Measurements from ENCODE around the gene IGFBP7.

The IGFBP7 gene

DNA sequence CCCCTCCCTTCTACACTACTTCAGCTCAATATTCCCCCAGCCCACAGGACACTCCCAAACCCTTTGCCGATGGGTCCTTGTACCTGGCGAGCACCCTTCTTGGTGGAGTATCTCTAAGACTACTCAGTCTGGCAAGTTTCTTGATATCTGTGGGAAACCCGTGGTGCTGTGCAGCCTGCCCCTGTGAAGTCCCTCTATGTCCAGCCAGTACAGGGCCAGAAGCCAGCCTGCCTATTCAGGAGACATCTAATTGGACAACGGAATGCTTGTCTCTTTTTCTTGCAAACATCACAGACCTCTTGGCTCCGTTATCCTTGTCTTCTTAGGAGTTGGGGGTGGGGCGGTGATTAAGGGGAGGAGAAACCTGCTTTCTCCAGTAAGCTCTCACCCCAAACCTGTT is 3.7 kb upstream of the IGFBP7 start:
- in situ Hi-C loops (cut with HindIII; ENCODE audit: low sequenced_read_pairs) = no loop called here
- TF ChIP-seq, protein P1, sequence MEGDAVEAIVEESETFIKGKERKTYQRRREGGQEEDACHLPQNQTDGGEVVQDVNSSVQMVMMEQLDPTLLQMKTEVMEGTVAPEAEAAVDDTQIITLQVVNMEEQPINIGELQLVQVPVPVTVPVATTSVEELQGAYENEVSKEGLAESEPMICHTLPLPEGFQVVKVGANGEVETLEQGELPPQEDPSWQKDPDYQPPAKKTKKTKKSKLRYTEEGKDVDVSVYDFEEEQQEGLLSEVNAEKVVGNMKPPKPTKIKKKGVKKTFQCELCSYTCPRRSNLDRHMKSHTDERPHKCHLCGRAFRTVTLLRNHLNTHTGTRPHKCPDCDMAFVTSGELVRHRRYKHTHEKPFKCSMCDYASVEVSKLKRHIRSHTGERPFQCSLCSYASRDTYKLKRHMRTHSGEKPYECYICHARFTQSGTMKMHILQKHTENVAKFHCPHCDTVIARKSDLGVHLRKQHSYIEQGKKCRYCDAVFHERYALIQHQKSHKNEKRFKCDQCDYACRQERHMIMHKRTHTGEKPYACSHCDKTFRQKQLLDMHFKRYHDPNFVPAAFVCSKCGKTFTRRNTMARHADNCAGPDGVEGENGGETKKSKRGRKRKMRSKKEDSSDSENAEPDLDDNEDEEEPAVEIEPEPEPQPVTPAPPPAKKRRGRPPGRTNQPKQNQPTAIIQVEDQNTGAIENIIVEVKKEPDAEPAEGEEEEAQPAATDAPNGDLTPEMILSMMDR (IDR thresholded peaks at IDR 0.05; ENCODE audit: low read depth, low read length) = no peak
- no peak for DNase-seq (ENCODE audit: low read depth, low spot score)
- H3K4me3 ChIP-seq (ENCODE audit: low read depth, low read length) = no peak overlapping the region

- in situ Hi-C loops (cut with HindIII; ENCODE audit: low sequenced_read_pairs) = no loop called here
- peak; percentile 83 for DNase-seq (ENCODE audit: low read depth, low spot score)
- TF ChIP-seq, protein P1 (IDR thresholded peaks at IDR 0.05; ENCODE audit: low read depth, low read length) = no peak
- H3K4me3 ChIP-seq (ENCODE audit: low read depth, low read length) = peak overlapping the region; percentile 33
These were observed 691 bp upstream of the IGFBP7 start for GRCh38 chr4:57110640-57111511.

- in situ Hi-C loops (cut with HindIII; ENCODE audit: low sequenced_read_pairs) = no loop called here
- peak overlapping the region; percentile 71 for H3K4me3 ChIP-seq (ENCODE audit: low read depth, low read length)
- no peak for DNase-seq (ENCODE audit: low read depth, low spot score)
- TF ChIP-seq, protein P1 (IDR thresholded peaks at IDR 0.05; ENCODE audit: low read depth, low read length) = no peak
These were observed 756 bp downstream of the IGFBP7 start for GRCh38 chr4:57109411-57109846.

GRCh38 chr4:57106181-57106580 is 4.0 kb downstream of the IGFBP7 start:
- H3K4me3 ChIP-seq (ENCODE audit: low read depth, low read length) = no peak overlapping the region
- TF ChIP-seq, protein P1 (IDR thresholded peaks at IDR 0.05; ENCODE audit: low read depth, low read length) = no peak
- DNase-seq (ENCODE audit: low read depth, low spot score) = no peak
- in situ Hi-C loops (cut with HindIII; ENCODE audit: low sequenced_read_pairs) = no loop called here

DNA sequence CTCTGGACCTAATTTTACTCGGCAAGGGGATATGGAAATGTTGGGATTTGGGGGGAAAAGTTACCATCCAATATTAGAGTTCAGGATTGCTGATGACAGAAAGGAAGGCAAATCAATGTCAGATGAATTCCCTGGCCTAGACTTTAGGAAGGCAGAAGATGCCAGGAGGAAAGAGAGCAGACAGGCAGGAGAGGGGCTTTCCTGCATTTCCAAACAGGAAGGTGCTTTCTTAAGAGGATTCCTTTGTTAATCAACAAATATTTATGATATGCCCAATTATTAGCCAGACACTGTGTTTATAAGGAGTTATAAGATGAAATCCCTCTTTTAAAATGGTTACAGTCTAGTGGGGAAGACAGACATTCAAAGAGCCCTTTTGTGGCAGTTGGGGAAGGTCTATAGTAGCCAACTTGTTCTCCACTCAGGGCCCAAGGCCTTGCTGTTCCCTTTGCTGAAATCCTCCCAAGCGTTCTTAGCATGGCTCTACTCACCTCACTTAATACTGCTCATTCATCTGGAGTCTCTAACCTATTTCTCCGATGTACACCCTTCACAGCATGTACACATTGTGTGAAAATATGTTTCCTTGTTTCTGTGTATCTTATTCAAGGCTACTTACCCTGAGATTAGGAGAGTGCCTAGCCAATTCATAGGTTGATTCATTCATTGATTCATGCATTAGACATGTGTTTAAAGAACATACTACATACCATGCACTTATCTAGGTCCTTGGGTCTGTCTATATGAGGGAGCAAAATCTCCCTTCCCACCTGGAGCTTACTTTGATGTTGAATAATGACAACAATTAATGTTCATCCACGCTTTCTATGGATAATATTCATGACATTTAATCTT is 5.3 kb downstream of the IGFBP7 start:
- TF ChIP-seq, protein P1 (IDR thresholded peaks at IDR 0.05; ENCODE audit: low read depth, low read length) = no peak
- in situ Hi-C loops (cut with HindIII; ENCODE audit: low sequenced_read_pairs) = no loop called here
- H3K4me3 ChIP-seq (ENCODE audit: low read depth, low read length) = no peak overlapping the region
- peak; percentile 7 for DNase-seq (ENCODE audit: low read depth, low spot score)

DNA sequence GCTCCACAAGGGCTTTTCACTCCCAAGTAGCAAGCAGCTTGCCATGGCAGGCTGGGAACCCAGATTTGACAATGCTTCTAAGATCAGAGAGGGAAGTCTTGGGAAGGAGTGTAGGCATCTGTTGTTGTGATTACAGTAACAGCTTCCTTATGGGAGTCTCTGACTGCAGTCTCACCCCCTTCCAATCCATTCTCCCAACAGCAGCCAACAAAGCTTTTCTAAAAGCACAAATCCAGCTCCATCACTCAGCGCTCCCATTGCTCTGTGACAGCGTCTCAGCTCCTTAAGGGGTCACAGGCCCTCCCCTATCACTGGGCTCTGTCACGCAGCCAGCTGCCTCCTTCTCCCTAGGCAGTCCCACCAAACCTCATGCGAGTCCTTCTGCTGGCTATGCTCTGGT is 7.1 kb downstream of the IGFBP7 start:
- peak; percentile 28 for DNase-seq (ENCODE audit: low read depth, low spot score)
- TF ChIP-seq, protein P1 (IDR thresholded peaks at IDR 0.05; ENCODE audit: low read depth, low read length) = no peak
- H3K4me3 ChIP-seq (ENCODE audit: low read depth, low read length) = no peak overlapping the region
- in situ Hi-C loops (cut with HindIII; ENCODE audit: low sequenced_read_pairs) = no loop called here

Measured in astrocyte of the spinal cord (primary cell).